Suppressor macrophage treated with lipopolysaccharide for 4 hours (primary cell): ENCODE data around the gene PID1.
A peak's percentile ranks its signal among the peaks of the same experiment; 100 is the strongest.

Experiments used
- DNase-seq: peaks from one replicate; pipeline ENCODE4 v3.0.0-alpha.2; 2020

Gene PID1, protein sequence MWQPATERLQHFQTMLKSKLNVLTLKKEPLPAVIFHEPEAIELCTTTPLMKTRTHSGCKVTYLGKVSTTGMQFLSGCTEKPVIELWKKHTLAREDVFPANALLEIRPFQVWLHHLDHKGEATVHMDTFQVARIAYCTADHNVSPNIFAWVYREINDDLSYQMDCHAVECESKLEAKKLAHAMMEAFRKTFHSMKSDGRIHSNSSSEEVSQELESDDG

DNA sequence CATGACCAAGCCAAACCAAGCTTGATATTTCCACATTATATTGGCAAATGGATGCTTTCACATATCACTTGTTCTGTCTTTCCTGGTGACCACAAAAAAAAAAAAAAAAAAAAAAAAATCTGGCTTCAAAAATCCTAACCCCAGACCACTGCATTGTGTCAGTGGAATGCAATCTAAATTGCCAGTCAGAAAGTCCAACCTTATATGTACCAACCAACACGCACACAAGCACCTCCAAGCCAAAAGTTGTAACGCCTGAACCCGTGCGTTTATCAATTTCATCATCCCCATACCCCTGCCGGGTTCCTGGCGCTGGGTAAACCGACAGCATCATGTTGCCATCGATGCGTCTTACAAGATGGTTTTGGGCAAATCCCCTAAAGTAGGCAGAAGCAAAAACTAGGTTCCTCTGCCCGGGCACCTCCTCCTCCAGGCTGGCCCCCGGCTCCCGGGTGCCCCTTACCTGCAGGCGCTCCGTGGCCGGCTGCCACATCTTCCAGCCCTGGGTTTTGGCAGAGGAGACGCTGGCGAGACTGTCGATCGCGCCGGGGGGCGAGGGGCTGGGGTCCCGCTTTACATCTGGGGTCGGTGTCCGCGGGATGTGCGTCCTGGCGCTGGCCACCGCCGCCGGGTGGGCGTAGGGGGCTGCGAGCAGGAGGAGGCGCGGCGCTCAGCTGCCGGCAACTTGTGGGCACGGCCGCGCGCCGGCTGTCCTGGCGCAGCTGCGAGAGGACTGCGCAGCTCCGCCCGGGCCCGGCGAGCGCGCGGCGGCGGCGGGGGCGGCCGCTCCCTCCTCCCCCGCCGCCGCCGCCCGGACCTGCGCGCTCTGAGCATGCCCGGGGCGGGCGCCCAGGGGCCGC, at the start of gene PID1:
TSS of gene PID1 (minus strand) at position 737 of the 860 bp plus-strand sequence. CDS start at position 493, 244 bp downstream.
- peak; percentile 59 for DNase-seq

DNA sequence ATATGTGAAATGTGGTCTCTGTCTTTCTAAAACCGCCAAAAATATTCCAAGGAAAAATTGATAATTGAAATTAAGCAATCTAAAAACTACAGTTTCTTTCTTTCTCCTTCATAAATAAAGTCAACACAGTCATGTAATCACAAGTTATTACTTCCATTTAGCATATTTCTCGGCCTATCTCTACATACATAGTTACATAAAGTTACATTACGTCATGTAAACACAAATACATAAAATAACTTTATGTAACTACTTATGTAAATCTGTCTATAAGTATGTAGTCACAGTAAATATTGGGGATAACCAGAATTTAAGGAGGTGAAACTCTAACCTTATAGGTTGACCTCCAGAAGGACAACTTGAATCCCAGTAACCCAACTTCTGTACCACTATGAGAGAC, 48.5 kb upstream of the PID1 start:
- DNase-seq, result no peak

DNA sequence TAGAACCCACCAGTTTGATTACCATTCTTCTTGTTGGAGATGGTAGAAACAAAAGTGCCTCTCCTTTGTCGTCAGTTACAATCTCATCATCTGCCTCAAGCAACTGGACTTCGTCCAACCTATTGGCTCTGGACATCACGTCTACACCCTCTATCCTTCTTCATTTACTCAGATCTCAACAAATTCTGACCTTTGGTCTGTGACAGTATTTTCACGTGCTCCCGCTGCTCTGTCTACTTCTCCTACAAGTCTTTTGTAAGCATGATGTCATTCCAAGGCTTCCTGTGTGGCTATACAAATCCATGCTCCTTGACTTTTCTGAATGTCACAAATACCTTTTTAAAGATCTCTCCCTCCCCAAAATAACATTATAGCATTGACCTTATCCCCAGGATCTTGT, 43.0 kb upstream of the PID1 start:
- DNase-seq, result peak; percentile 74

DNA sequence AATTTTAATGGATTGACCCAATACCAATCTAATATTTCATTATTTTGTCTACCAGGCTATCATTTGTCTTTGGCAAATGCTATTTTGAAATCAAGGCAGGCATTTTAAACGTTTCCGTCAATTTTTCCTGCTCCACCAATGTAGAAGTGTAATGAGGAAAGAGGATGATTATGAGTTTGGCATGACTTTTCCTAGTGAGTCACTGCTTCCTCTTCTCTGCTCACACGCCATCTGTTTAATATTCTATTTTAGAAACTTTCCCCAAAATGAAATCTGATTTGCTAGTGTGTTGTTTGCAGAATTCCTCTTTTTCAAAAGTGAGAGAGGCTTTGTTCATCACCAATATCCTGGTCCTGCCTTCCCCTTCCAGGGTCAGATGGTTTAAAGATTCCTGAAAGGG, 42.5 kb upstream of the PID1 start:
- peak; percentile 89 for DNase-seq

DNA sequence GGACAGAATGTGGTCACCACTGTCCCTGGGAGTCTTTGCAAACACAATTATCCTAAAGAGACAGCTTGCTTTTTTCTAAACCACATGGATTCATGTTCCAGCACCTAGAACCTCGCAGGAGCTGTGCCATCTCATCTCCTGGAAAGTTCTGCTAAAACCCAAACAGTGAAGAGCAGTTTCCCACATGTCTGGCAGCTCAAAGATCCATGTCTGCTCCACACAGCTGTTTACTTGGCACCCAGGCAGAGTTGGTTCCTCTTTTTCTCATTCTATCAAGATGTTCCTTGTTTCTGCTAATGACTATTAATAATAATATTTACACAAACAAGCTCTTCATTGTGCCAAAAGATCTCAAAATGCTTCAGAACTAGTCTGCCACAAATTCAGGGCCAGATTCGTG, 30.1 kb upstream of the PID1 start:
- peak; percentile 32 for DNase-seq

DNA sequence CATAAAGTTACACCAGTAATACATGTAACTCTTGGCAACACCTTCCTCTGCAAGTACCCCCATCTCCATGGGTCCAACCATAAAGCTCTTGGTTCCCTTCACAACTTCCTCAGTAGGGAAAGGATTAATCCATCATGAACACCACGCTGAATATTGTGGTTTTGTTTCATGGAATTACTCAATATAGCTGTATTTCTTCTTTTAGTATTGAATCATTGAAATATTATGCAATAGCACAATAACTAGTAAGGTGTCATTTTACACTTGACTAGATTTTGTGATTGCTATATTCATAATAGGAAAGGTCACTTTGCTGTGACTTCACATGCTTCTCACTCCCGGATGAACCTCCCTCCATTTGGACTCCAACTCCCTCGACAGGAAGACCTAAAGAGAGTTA, 29.7 kb upstream of the PID1 start:
- peak; percentile 87 for DNase-seq

DNA sequence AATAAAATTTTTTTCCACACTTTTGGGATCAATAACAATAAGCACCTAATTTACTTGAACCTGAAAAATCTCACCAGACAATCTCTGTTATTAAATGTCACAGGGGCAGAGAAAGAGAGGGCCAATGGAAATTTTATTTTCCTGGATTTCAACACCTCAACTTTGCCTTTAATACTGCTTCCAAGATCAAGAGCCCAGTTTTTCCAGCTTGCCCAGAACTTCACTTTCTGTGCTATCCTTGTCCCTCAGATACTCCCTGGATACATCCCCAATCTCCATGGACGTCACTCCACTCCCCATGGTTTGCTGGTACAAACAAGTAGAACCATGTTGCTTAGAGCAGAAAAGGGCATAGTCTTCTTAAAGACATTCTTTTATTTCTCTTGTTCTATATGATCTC, 29.3 kb upstream of the PID1 start:
- no peak for DNase-seq

DNA sequence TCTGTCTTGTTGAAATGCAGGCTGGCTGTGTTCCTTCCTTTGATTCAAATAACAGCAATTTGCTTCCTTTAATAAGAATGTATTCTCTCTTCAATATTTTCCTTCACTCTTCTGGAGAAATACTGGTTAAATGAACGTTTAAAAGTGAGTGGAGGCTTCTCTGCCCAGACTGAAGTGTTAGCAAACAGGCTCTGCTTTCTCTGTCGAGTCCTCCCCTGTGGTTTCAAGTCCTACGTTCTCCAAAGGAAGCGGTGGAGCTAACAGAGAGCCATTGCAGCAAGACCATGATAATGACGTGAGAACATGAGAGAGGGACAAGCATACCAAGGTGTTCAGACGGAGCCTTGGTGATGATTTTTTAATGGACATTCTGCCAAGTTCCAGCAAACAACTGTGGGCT, 26.2 kb upstream of the PID1 start:
- DNase-seq, result peak; percentile 91

DNA sequence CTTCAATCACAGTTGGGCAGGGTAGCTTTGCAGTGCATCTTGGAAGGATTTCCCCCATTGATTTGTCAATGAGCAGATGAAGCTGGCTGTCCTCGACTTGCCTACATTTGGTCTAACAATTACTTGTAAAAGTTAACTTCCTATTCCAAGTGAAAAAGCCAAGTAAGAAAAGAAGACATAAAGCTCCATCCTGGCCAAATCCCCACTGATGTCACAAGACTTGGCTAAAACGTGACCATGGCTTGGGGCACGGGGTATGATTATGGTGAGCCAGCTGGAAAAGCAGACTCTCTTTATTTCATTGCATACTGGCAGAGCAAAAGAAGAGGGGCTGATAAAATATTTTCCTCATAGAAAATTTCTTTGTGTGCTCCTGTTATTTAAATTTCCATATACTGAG, 25.4 kb upstream of the PID1 start:
- no peak for DNase-seq

DNA sequence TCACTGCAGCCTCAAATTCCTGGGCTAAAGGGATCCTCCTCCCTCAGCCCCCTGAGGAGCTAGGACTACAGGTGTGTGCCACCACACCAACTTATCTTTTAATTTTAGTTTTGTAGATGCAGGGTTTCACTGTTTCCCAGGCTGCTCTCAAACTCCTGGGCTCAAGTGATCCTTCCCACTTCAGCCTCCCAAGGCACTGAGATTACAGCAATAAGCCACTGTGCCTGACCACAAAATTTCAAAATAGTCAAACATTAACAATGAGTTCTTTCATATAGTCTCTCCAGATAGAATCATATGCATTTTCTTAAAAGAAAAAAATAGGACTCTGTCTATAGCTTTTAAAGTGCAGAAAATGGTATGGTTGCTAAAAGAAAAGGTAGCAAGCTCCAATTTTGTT, 24.9 kb upstream of the PID1 start:
- DNase-seq, result peak; percentile 63

DNA sequence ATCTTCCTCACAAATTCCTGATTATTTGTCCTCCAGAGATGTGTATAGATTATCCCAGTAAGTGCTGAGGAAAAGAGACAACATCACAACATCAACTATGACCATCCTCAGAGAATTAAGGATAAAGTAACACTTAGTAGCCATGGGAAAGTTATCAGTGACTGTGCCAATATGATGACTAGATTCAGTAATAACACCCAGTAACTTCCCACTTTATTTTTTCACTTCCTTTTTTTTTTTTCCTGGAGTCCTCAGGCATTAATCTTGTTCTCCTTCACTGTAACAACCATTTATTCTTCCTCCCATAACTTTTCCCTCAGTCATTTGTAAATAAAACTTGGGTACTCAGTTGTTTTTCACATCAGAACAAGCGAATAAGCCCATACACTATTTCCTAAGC, 16.7 kb upstream of the PID1 start:
- peak; percentile 84 for DNase-seq

DNA sequence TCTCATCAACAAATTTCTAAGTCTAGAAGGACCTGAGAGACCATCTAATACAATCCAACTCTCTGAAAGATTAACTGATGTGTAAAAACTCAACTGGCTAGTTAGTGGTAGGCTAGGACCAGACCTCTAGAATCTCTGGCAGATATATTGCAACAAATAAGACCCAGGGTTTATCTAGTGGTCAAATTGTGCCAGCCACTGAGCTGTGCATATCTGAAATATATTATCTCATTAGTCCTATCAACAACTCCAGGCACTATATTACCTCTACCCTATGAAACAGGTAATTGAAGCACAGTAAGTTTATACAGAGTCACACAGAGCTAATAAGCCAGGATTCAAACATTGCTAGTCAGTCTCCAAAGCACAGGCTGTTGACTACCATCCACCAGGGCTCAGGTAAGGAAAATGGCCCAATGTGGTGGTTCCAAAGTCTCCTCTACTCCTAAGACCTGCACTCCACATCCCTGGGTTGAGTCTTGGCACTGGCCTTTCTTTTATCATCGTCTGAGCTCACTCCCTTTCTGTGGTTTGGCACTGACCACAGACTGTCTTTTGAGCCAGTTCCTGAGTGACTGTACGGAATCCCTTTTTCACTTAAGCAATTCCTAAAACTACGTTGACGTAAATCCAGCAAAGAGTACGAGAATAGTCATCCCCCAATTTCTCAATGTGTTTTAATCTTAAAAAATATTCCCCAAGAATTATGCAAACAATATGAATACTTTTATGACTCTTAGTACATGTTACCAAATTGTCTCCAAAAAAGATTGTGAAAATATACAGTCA, 11.9 kb upstream of the PID1 start:
- DNase-seq, result peak; percentile 97

DNA sequence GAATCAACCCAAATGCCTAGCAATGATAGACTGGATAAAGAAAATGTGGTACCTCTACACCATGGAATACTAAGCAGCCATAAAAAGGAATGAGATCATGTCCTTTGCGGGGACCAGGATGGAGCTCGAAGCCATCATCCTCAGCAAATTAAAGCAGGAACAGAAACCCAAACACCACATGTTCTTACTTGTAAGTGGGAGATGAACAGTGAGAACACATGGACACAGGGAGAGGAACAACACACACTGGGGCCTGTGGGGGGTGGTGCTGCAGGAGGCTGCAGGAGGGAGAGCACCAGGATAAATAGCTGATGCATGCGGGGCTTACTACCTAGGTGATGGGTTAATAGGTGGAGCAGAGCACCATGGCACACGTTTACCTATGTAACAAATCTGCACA, 8.4 kb upstream of the PID1 start:
- no peak for DNase-seq

DNA sequence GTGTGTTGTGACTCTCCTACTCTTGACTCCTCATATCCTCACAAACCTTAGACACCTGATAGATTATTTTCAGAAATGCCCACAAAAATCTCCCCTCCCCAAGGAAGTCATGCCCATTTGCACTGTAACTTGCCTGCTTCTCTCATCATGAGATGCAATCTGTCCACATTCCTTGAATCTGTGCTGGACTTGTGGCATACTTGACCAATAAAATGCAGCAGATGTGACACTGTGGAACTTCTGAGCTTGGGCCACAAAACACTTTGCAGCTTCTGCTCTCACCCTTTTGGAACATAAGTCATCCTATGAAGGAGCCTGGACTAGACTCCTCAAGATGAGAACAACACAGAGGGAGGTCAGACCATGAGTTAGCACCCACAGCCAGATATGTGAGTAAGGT, 4.4 kb upstream of the PID1 start:
- DNase-seq, result no peak

DNA sequence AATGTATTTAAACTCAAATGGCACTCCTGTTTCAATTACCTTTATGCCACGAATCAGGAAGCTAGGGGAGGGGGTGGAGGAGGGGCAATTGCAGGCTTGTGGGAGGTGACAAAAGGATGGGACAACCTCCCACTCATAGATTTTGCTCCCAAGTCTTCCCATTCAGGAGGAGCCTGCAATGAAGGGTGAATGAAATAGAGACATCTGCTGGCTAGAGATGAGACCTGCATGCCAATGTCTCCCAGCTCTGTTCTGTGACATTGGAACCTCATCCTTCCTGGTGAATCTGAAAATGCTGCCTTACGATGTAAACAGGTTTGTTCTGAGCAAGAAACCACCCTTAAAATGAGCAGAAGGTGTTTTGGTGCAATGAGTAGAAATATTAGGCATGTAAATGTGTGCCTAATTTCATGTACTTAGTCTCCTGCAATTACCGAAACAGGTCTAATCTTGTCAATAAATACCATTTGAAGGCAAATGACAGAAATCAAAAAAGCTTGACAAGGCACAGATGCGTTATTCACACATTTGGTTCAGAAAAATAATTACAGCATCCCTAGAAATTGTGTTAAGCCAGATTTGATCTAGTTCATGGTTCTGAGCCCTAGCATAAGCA, 2.7 kb upstream of the PID1 start:
- peak; percentile 65 for DNase-seq

DNA sequence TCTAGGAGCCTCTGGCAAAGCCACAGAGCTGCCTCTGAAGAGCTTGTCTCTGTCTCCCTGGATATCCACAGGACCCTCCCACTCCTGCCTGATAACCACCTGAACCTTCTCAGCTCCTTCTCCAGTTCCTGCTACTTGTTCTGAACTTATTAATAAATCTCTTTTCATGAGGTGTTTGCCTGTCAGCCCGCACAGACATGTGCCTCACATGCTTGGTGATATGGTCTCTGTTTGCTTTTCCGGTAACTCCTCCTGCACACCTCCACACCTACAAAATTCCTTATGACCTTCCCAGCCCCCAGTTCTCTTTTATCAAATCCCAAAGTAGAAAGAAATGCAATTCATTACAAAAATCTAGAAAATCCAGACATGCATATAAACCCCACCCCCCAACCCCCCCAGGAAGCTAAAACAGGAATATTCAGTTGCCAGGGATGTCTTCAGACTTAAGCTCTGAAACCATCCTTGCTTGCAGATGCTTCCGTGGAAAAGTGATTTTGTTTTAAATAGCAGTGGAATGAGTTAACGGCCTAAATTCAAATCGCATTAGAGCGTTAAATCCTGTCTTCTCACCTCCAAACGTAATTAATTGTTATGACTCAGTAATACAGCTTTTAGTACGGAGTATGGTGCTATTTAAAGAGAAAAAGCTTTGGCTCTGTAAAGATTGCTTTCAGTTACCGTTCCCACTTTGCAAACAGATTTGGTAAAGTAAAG, 2.1 kb upstream of the PID1 start:
- DNase-seq, result no peak

DNA sequence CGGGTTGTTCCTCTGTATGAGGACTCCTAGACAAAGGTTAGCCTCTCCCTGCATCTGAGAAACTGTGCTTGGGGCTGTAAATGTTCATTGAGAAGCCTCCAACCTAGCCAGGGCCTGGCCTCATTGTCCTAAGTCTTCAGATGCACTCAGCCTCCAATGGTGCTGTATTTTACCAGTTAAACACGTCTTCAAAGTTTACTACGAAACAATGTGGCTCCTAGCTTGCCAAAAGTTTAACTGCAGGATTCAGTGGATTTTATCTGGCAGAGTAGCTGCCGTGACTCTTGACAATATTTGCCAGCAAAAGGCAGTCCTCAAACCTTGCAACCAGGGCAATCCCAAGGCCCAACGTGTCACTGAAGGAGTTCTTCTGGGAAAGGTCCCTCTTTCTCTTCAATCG, 1.1 kb downstream of the PID1 start:
- DNase-seq, result no peak

DNA sequence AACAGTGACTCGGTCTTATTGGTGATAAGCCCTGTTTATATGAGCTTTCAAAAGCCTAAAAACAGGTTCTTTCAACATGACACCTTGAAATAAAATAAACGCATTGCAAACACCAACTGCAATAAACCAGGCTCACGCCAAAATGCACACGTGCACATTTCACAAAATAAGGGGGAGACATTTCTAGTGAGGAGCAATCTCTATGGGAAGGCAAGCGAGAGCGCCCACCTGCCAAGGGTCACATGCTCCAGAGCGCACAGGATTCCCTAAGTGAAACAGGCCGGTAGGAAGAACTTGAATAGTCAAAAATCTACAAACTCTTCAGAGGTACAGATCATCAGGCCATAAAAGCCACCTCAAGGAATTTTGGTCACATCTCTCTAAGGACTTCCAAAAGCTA, 1.9 kb downstream of the PID1 start:
- no peak for DNase-seq

DNA sequence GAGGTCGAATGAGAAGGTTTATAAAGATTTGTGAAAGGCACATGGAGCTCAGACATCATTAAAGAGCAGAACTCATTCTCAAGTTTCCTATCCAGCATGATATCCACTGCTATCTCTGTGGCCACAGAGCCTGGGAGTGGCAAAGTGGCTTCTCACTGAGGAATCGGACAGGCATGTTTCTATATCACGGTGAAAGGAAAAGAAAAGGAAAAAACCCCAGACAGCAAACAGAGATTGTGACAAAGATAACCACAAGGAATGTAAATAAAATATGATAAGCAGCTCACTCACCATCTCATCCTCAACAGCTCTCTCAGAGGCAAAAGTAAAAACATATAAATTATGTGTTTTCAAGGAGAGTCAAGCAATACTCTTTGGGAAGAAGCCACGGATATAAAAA, 2.5 kb downstream of the PID1 start:
- no peak for DNase-seq

DNA sequence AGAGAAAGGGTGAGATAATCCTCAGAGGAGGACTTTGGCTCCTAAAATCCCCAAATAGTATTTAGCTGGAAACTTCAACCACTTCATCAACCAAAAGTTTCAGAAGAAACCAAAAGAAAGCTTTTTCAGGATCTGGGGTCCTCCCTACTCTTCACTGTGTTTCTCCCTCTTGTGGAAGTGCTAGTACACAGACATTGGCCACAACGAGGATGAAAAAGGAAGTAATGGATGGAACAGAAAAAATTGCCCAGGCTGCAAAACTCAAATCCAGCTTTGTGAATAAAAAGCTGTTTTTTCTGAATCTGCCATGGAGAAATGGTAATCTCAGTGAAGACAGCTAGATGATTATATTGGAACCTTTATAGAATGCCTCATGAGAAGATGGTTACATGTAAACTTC, 4.0 kb downstream of the PID1 start:
- DNase-seq, result peak; percentile 35

DNA sequence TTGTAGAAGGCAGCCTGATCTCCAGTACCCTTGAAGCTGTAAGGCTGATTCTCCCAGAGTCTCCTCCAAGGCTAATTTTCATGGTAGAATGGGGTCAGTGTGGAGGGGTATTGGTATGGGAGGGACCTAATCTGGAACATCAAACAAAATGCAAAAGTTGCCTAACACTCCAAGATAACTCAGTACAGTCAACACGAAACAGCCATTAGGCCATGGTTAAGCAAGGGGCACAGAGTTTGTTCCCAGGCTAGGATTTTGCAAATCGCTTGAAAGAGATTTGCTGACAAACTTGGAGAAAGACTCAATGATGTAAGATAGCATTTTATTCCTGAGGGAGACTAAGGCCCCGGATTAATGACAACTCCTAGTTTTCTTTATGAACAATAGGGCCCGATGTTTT, 5.4 kb downstream of the PID1 start:
- no peak for DNase-seq

DNA sequence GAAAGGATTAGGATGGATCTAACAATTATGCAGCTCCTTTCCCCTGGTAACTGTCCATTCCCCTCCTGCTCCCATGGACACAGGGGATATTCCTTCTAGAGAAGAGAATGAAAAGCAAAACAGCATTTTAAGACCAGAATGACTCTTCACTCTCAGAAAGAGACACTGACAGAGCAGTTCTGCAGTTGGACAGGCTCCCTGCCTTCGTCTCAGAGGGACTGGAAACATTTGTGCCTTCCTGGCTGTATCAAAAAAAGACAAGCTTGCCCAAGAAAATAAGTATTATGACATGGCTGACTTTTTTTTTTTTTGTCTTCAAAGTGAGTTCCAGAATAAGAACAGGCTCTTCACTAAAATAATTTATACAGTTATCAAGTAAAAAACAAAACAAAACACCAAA, 9.5 kb downstream of the PID1 start:
- no peak for DNase-seq

DNA sequence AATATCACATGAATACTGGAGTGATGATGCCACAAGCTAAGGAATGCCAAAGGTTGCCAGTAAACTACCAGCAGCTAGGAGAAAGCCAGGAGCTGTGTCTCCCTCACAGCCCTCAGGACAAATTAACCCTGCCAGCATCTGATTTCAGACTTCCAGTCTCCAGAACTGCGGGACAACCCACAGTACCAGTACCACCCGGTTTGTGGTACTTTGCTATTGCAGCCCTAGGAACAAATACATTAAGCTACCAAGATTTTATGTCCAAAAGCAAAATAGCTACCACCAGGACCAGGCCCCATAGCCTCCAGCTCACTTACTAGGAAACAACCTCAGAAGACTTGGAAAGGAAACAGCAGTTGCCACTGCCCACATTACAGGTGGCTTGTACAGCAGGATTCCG, 10.0 kb downstream of the PID1 start:
- DNase-seq, result no peak
